NCI-H187 (cell line): ENCODE data around the gene CHST11.
A peak's percentile ranks its signal among the peaks of the same experiment; 100 is the strongest.

Experiments used
- DNase-seq, 2 experiments: peaks; one replicate each; lab custom pipeline; 2025; lab: John Stamatoyannopoulos, UW

The CHST11 gene

DNA sequence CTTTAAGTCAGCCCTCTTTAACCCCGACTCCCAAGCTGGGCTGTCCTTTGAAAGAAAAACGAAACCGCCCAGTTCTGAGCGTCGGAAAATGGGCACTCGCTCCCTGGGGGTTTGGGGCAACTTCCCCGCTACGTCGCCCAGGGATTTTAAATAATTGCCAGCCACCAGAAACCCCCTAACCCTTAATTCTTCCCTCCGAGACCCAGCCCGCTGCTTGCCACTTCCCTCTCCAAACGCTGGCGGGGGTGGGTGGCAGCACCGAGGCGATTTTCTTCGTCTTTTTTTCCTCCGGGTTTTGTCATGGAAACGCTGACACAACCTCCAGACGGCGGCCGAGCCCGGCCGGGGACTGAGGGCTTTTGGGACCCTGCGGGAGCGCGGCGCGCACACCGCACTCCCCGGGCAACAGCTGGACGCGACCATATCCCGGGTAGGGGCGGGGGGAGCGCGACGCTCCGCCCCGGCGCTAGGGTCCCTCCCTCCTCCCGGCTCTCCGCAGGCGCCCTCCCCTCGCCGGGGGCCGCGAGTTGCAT is at the start of gene CHST11:
TSS of gene CHST11 (plus strand) at position 532 of the 533 bp plus-strand sequence.
- peak; percentile 76 to 90 for DNase-seq

DNA sequence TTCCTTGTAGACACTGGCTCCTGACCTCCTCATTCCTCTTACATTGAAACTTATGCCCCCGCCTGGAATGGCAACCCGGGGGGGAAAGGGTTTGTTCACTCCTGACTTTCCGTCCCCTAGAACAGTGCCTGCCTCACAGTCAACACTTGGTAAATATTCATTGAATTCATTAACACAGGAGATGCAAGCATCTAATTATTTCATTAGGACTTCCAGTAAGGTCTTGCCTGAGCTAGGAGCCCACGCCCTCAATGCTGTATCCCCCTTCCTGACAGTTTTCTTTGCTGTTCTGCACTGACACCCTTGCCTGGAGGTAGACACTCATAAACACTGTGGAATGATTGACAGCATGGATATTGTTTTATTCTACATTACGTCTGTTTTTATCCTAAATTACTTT is 49.3 kb upstream of the CHST11 start:
- no peak for DNase-seq

GRCh38 chr12:104407922-104408321 is 48.8 kb upstream of the CHST11 start:
- DNase-seq: no peak

DNA sequence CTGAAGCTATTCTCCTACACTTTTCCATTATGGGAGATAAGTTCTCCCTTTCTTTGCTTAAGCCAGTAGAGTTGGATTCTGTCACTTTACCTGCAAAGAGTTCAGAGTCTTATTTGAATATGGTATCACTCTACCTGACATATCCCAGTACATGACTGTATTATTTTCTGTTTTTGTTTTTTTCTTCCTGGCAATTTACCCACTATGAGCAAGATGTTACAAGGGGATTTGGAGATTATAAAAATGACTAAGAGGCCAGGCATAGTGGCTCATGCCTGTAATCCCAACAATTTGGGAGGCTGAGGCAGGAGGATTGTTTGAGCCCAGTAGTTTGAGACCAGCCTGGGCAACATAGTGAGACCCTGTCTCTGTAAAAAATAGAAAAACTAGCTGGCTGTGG is 46.4 kb upstream of the CHST11 start:
- no peak for DNase-seq

- DNase-seq: no peak
These were observed 46.0 kb upstream of the CHST11 start for GRCh38 chr12:104410786-104411185.

GRCh38 chr12:104411826-104412641 is 44.7 kb upstream of the CHST11 start:
- DNase-seq: no peak

- DNase-seq: no peak
These were observed 44.1 kb upstream of the CHST11 start for GRCh38 chr12:104412681-104413080.

DNA sequence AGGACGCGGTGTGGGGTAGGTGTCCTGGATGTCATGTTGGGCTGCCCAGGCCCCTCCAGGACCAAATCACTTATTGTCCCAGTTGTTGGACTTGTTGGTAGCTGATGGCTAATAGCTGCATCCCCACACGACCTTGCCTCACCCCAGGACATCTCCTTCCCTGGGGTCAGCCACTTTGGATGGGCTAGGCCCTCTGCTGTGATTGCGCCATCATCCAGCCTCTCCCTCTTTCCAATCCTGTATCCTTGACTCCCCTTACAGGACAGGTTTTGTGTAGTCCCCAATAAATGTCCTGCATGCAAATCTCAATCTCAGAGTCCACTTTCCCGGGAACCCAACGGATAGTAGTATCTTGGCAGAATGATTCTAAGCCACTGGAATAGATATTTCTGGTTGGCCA is 43.4 kb upstream of the CHST11 start:
- no peak for DNase-seq

GRCh38 chr12:104414581-104415341 is 42.0 kb upstream of the CHST11 start:
- no peak for DNase-seq

GRCh38 chr12:104415342-104415980 is 41.3 kb upstream of the CHST11 start:
- DNase-seq: no peak

GRCh38 chr12:104416136-104416535 is 40.6 kb upstream of the CHST11 start:
- DNase-seq: no peak

- DNase-seq: no peak
These were observed 40.2 kb upstream of the CHST11 start for GRCh38 chr12:104416585-104416984.

GRCh38 chr12:104419717-104420116 is 37.0 kb upstream of the CHST11 start:
- DNase-seq: no peak

DNA sequence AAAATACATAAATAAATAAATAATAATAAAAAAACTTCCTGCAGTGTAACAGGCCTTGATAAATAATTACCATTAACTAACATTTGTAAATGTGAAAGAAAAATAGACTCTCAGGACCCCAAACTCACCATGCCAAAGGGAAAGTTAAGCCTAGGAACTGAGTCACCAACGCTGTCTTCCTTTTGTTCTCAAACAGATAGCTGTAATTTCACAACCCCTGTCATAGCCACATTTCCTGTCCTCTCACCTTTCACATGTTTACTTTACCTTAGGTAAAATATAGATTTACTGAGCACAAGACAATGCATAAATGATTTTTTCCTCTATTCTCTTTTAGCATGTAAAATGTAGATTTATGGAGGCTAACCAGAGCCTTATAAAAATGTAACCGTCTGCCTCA is 35.9 kb upstream of the CHST11 start:
- DNase-seq: no peak

DNA sequence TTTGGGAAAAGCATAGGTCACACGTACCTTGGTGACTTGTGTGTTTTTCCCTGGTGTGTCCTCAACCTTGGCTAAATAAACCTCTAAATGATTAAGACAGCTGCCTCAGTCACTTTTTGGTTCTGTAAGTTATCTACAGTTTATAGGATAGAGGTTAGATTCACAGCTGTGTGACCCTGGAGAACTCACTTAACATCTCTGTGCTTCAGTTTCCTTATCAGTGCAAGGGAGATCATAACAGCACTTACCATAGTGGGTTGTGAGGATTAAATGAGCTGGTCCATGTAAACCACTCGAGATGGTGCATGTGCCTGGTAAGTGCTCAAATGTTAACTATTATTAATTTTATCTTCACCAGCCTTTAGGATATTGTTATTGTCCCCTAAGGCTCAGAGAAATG is 35.4 kb upstream of the CHST11 start:
- no peak for DNase-seq

DNA sequence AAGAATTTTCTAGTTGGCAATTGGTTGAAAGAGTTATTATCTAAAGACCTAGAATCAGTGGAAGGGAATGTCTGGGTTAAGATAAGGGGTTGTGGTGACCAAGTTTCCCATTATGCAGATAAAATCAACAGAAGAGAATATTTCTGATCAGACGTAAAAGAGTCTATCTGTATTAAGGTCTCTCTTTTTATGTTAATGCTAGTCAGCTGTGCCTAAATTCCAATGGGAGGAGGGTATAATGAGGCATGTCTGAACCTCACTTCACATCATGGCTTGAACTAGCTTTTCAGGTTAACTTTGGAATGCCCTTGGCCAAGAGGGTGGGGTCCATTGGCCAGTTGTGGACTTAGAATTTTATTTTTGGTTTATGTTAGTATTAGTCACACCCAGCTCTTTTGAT is 34.3 kb upstream of the CHST11 start:
- no peak for DNase-seq

DNA sequence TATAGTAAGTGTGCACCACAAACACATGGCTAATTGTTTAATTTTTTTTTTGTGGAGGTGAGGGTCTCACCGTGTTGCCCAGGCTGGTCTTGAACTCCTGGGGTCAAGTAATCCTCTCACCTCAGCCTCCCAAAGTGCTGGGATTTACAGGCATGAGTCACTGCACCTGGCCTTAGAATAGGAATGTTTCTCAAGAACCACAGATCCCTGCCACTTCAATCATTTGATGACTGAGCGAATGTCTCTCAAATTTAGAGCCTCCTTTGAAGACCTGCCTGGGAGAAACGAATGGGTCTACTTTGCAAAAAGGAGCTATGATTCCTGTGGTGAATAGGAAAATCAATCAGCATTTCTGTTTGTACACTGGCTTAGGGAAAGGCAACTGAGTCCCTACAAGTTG is 33.5 kb upstream of the CHST11 start:
- DNase-seq: no peak

DNA sequence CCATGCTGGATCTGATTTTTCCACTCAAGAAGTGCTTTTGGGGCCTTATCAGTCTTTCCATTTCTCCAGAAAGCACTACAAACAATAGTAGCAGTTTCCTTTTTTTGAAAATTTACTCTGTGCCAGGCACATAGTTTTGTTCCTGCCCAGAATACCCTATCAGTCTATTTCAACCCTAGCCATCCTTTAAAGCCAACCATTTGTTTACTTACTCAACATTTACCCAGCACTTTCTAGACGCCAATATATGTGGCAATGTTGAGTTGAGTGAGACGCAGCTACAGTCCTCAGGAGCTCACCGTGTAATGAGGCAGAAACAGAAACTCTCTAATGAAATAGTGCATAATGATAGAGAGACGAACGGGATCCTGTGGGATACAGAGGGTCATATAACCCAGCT is 32.9 kb upstream of the CHST11 start:
- no peak for DNase-seq

DNA sequence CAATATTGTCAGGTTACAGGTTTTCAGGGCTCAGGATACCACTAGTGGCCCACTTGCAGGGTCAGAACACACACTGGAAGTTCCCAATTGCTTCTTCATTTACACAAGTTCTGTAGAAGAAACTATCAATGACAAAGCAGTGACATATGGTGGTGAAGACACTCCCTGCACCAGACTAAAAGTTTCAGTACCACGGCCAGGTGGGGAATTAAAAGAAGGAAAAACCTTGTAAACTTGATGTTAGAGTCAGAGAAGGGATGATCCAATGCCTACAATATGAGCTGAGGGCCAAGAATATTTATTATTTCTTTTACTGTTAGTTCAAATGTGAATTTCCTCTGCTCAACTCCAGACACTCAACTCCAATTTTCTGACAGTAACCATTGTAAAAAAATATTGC is 31.8 kb upstream of the CHST11 start:
- DNase-seq: no peak

DNA sequence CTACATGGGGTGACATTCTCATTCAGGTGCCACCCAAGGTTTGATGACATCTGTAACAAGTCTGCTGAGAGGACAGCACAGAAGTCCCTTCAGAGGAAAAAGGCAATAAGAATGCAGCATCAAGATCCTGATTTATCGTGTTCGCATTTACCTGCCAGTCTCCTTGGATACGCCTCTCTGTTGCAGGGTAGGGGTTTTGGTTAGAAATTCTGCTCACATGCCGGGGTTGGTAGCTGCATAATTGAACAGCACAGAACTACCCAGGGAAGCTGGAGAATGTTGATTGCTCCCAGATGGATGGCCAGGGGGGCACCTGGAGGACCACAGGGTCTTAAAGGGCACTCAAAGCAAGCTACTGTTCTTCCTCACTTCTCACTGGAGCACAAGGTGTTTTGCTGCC is 31.1 kb upstream of the CHST11 start:
- DNase-seq: no peak

DNA sequence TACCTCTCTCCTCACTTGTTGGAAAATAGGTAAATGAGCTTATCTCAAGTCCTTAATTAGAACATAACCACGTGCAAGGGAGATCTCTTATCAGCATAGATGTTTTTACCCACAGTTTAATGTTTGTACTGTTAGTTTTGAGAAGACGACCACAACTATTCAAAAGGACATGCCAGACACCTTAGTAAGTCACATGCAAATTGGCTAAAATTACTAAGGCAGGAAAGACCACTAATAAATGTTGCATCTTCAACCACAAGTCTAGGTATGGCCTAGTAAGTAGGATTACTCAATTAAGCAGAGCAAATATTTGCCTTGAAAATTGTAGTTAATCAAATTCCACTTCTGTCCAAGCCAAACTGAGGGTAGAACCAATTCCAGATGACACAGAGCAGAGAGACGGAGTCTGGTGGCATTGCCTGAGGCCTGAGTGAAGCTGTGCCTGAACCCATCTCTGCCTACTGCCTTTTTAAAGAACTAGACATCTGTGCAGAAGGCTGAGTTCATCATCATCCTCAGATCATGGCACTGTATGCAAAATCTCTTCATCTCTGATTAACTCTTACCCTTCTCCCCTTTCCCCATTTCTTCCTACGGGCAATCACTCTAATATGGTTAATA is 29.7 kb upstream of the CHST11 start:
- no peak for DNase-seq

DNA sequence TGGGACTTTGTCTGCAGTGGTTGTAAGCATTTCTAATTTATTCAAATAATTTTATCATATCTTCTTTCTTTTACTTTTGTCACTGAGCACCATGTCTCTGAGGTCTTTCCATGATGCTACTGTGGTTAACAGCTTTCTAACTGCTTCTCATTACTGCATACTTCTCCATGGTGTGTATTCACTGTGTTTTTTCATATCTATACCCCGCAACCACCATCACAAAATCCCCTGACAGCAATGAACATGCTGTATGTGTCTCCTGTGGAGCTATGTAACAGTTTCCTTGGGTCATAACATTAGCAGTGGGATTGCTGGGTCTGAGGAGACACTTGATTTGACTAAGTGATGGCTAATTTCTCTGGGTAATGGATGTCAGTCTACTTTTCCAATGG is 29.2 kb upstream of the CHST11 start:
- DNase-seq: no peak
